ENCODE measurements around the gene BFSP1.

The BFSP1 gene

GRCh38 chr20:17493173-17493572, 38.0 kb downstream of the BFSP1 start:
- no peak for DNase-seq

DNA sequence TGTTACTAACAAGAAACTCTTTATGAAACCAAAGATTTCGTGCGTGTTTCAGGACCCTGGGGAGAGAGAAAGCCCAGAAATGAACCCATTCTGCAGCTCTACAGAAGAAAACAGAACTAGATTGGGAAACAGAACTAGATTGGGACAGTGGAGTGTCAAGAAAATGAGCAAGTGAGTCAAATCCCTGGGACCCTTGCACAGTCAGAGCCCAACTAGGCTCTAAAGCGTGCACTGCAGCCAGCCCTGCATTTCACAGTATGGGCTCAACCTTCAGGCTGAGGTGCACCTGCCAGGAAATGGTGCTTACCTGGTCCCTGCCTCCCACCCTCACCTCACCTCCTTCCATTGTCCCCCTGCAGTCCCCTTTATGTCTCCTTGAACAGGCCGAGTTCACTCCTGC, 39.7 kb downstream of the BFSP1 start:
- no peak for DNase-seq

DNA sequence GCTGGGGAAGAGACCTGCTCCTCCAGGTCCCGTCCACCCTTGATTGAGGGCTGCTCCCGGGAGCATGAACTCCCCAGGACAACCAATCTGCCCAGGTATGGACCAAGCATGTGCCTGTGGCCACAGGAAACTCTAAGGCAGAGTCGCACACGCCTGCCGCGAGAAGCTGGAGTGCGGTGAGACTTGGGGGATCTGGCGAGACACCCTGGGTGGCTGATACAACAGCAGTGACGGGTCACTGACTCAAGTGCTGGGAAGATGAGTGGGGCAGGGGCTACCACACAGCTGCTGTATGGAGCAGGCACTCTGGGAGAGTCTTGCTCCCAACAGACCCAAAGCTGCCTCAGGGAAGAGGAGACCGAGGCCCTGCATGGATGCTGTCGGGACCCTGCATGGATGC, 40.1 kb downstream of the BFSP1 start:
- DNase-seq: no peak

DNA sequence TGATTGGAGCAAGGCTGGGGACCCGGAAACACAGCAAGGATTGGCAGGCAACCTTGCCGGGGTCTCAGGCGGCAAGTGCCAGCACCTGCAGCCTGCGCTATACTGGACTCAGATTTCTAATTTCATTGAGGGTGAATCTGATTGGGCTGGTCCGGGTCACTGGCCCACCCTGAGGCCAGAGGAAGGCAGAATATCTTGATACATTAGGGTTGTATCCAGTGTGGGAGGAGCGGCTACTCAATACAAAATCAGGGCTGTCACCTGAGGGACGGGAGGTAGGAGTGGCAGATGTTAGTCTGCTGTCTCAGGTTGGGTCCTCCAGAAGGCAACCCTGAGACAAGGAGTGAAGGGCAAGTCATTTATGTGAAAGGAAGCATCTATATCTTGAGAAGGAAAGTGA, 40.7 kb downstream of the BFSP1 start:
- DNase-seq: no peak

GRCh38 chr20:17488916-17489600, 42.1 kb downstream of the BFSP1 start:
- no peak for DNase-seq

- DNase-seq: no peak
Observed at GRCh38 chr20:17485017-17485416, 46.2 kb downstream of the BFSP1 start.

GRCh38 chr20:17482536-17482935, 48.6 kb downstream of the BFSP1 start:
- DNase-seq: no peak

GRCh38 chr20:17481661-17482060, 49.5 kb downstream of the BFSP1 start:
- no peak for DNase-seq

DNA sequence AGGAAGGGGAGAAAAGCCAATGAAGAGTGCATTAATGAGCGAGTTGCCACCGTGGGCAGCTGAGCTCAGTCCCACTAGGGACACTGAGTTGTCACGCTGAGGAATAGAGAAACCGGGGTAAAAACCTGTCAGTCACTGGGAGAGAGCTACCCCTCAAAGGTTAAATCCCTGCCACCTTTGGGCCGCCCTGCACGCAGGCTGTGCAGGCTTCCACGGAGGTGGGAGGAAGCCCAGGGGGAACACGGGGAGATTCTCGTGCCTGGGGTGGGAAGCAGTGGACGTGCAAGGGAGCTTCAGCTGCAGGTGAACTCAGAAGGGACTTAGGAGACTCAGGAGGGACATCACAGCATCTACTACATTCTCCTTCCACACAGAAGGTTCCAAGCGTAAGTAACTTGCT, 50.5 kb downstream of the BFSP1 start:
- DNase-seq: no peak

GRCh38 chr20:17479063-17479657, 52.0 kb downstream of the BFSP1 start:
- no peak for DNase-seq

DNA sequence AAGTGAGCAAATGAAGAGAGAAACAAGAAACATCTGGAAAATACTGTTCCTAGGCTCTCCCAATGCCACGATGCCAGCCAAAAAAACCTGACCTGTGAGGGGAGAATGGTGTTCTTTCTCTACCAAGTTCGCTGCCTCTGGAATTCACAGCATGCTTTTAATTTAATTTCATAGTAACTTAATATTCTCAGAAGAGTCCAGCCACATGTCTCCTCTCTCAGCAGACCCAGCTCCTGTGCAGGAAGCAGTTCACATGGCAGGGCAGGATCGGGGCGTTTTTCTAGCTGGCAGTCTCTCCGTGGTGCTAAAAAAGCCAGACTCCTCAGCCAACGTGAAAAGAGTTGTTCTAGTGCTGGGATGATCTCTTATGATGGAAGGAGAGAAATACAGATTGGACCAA, 57.5 kb downstream of the BFSP1 start:
- no peak for DNase-seq

DNA sequence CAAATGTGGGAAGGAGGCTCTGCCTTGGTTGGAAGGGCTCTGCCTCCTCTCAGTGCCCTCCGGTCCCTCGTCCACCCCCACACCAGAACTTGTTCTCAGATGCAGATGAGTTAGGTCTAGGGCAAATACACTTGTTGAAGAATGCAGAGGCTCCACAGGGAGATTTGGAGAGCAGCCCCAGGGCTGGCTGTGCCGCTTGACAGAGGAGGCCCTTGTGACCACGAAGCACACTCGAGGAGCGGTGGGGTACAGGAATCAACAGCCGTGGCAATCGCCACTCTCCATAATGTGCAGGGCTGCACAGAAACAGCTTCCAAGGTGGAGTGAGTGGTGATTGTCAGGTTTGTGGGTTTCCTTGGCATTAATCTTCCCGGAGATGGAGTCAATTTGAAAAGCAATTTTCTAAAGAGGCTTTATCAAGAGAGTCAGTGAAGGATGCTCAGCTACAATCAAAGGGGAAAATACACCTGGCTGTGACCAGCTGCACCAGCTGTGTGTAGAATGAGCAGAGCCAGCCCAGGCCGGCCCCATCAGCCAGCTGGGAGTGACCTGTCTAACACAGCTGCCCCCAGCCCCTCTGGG, 59.5 kb downstream of the BFSP1 start:
- no peak for DNase-seq

- DNase-seq: no peak
Observed at GRCh38 chr20:17470973-17471372, 60.2 kb downstream of the BFSP1 start.

DNA sequence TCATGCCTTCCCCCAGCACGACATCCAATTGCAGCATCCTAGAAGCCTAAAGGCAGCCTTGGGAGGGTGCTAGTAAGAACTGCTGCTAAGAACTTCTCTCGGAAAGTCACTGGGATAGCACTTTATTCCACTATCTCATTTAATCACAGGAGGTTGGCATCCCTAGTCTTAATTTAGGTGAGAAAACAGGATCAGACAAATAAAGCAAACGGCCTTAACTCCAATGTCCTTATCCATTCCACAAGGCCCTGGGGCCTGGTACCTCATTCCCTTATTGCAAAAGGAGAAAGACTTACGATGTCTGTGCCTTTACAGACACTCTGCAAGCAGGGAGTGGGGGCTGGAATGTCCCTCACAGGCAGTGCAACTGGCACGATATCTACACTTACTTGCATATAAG, 60.7 kb downstream of the BFSP1 start:
- DNase-seq: no peak

- no peak for DNase-seq
Observed at GRCh38 chr20:17469246-17470030, 61.7 kb downstream of the BFSP1 start.

GRCh38 chr20:17468073-17468840, 62.9 kb downstream of the BFSP1 start:
- no peak for DNase-seq

DNA sequence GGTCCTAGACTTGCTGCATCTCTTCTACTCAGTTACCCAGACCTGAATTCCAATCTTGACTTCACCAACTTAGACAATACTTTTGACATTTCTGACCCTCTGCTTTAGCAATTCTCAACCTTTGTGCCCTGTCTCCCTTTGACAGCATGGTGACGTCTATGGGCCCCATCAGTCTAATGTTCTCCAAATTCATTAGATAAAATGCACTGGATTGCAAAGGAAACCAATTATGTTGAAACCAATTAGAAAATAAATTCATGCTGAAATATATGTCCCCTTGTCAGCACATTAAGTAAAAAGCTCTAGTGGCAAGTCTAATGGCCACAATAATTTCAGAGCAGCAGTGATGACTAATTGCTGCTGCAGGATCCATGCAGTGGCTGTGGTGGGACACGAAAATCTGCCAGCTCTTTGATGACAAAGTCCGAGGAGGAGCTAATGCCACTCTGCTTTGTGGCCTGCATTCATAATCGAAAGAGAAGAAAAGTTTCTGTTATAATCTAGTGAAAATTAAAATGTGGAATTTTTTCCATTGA, 64.0 kb downstream of the BFSP1 start:
- DNase-seq: no peak

GRCh38 chr20:17466641-17467040, 64.5 kb downstream of the BFSP1 start:
- no peak for DNase-seq

- no peak for DNase-seq
Observed at GRCh38 chr20:17465236-17465635, 65.9 kb downstream of the BFSP1 start.

GRCh38 chr20:17463711-17464110, 67.5 kb downstream of the BFSP1 start:
- DNase-seq: no peak

DNA sequence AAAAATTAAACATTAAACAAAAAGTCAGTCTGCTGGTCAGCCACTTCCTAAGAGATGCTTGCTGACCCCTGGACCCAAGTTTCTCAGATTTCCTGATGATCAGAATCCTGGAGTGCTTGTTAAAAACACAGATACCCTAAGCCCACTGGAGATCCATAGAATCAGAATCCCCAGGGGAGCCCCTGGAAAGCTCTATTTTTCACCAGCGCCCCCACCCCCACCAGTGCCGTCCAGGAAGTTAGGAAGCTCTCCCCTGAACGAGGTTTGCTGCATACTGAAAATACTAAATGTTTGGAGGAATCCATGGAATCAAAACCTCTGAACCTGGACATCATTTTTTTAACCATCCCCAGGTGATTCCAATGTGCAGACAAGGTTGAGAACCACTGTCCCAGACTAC, 69.2 kb downstream of the BFSP1 start:
- no peak for DNase-seq

DNA sequence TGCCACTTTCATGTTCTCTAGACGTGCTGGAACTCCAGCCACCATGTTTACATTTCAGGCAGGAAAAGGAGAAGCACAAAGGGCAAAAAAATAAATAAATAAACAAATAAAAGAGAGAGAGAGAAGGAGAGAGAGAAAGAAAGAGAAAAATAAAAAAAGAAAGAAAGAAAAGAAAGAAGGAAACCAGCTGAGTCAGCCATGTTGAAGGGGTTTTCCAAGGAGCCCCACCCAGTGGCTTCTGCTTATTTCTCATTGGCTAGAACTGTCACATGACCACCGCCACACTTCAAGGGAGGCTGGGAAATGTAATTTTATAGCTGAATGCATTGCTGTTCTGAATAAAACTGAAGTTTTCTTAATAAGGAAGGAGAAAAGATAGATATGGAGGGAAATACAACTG, 71.1 kb downstream of the BFSP1 start:
- DNase-seq: no peak
